Astrocyte of the cerebellum (primary cell): ENCODE data around the gene DCC.

Experiments
- DNase-seq: peaks from one replicate; pipeline ENCODE4 v3.0.0-alpha.2; 2011; ENCODE audit warnings: low read depth
- H3K4me3 ChIP-seq: 2 replicates; pipeline ENCODE4 v1.5.1; 2011; ENCODE audit warnings: mild to moderate bottlenecking, low read depth, low read length, moderate library complexity
- in situ Hi-C: cut with HindIII; loops from 2 replicates; pipeline ENCODE4 v1.10.0; 2017; ENCODE audit warnings: low sequenced_read_pairs
- TF ChIP-seq, protein P1 (sequence below): IDR thresholded peaks from 2 replicates; pipeline ENCODE4 v1.5.1; 2012; ENCODE audit warnings: low read length, low read depth, moderate library complexity, mild to moderate bottlenecking; ENCODE audit errors: missing control alignments

Gene DCC

DNA sequence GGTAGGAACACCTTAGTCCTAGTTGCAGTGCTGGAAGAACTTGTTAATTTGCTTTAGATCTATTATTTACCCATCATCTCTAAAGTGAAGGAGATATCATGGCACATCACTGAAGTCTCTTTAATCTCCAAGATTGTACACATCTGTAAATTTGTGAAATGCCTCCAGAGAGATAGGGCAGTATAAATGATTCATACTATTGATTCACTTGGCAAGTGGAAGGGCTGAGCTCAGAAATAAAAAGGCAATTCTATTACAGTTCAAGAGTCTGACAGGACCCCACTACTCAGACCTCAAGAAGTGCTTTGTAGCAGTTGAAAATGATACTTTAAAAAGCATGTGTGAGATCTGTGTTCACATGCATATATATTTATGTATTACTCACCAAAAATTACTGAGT is 489.3 kb downstream of the DCC start:
- in situ Hi-C loops = no loop called here
- H3K4me3 ChIP-seq = no peak overlapping the region
- TF ChIP-seq, protein P1, sequence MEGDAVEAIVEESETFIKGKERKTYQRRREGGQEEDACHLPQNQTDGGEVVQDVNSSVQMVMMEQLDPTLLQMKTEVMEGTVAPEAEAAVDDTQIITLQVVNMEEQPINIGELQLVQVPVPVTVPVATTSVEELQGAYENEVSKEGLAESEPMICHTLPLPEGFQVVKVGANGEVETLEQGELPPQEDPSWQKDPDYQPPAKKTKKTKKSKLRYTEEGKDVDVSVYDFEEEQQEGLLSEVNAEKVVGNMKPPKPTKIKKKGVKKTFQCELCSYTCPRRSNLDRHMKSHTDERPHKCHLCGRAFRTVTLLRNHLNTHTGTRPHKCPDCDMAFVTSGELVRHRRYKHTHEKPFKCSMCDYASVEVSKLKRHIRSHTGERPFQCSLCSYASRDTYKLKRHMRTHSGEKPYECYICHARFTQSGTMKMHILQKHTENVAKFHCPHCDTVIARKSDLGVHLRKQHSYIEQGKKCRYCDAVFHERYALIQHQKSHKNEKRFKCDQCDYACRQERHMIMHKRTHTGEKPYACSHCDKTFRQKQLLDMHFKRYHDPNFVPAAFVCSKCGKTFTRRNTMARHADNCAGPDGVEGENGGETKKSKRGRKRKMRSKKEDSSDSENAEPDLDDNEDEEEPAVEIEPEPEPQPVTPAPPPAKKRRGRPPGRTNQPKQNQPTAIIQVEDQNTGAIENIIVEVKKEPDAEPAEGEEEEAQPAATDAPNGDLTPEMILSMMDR = no peak
- no peak for DNase-seq

DNA sequence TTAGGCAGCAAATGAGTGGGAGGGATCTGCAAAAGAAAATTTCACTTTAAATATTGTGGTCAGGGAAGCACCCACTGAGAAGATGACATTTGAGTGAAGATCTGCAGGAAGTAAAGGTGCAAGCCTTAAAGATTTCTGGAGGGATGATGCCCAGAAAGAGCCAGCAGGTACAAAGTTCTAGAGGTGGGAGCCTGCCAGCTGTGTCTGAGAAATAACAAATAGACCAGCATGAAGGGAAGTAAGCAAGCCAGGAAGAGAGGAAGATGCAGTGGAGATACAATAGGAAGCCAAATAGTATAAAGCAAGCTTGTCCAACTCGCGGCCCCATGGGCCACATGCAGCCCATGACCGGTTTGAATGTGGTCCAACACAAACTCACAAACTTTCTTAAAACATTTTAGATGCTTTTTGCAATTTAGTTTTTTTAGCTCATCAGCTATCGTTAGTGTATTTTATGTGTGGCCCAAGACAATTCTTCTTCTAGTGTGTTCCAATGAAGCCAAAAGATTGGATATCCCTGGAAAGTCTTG is 489.9 kb downstream of the DCC start:
- in situ Hi-C loops = no loop called here
- H3K4me3 ChIP-seq = no peak overlapping the region
- TF ChIP-seq, protein P1 = no peak
- DNase-seq = no peak

DNA sequence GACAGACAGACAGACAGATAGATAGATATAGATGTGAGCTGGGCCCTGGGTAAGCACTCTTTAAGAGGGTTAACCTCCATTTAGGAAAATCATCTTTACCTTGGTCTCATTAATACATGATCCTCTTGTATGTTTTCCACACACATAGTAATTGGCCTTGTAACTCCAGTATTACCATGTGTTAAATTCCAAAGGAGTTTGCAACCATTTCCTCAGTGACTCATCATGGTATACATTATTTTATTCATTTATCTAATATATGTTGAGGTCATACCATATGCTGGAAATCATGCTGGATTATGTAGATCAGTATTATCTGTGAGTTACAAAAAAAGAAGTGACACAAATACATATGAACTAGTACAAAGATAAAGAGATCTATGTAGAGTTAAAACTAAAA is 504.3 kb downstream of the DCC start:
- in situ Hi-C loops = loop anchor here (10.0 kb wide), 1 partner anchor 60 kb away; no protein-coding TSS in a partner anchor
- no peak overlapping the region for H3K4me3 ChIP-seq
- TF ChIP-seq, protein P1 = no peak
- no peak for DNase-seq

DNA sequence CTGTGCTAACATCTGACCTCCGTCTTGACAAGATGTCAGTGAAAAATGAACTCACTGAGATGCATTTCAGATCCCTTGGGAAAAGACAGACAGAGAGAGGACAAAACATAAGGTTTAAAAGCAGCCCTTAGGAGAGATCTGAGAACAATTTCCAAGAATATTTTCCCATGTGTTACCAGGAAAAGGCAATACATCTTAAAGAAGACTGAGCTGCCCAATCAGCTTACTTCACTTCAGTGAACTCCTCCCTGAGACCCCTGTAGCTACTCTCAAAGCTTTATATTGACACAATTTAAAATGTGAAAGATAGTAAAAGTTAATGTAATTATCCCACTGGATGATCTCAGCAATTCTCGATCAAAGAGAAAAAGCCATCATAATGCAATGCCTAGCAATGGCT is 505.0 kb downstream of the DCC start:
- DNase-seq = no peak
- in situ Hi-C loops = loop anchor here (10.0 kb wide), 1 partner anchor 60 kb away; no protein-coding TSS in a partner anchor
- TF ChIP-seq, protein P1 = no peak
- no peak overlapping the region for H3K4me3 ChIP-seq

DNA sequence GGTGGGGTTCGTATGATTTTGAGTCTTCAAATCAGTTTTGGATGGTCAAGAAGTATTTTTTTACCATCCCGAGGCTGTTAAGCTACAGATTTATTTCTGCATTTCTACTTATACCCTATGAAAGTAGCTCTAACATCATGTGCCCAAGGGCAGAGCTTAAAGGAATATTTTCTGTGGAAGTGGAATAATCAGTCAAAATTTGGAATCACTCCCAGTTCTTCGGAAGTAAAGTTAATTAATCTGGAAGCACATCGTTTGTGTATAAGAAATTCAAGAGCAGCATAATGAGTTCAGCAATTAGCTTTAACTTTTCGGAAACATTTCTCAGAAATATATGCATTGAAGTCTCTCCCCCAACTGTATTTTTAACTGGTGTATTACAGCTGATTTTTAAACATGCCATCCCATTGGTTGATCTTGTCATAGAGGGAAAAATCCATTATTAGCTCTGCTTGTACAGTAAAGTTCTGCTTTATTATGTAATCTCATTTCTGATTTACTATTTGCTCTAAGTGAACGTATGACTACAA is 510.1 kb downstream of the DCC start:
- TF ChIP-seq, protein P1 = no peak
- in situ Hi-C loops = no loop called here
- no peak overlapping the region for H3K4me3 ChIP-seq
- DNase-seq = no peak

DNA sequence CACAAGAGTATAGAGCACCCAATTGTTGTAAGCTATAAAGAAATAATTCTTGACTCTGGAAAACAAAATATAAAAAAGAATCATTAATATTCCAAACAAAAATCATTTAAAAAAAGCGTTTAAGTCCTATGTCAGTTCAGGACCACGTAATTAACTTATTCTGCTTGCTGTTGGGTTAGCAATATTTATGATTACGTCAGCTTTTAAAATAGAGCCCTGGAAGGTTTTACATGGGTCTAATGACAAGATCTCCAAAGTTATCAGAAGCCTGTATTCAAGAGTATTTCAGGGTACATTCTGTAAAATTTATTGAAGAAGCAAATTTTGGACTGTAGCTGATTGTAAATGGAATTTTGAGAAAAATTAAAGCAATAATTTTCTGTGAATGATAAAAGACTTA is 521.6 kb downstream of the DCC start:
- DNase-seq = no peak
- no peak overlapping the region for H3K4me3 ChIP-seq
- TF ChIP-seq, protein P1 = no peak
- in situ Hi-C loops = no loop called here
